Keratinocyte (primary cell): ENCODE data around the gene IGFBP4. TPM values are rescaled to one million over a fixed set of nuclear protein-coding genes. Genes with fewer than 3 reads are reported as not detected.

ENCODE experiments used
- DNase-seq: peaks from one replicate; pipeline ENCODE4 v3.0.0-alpha.2; 2011; ENCODE audit warnings: low read depth, missing footprints, low spot score
- FAIRE-seq: peaks from 2 replicates; lab custom pipeline; 2011; peaks lifted over from hg19 to GRCh38; lab: Jason Lieb, UNC
- H2AFZ ChIP-seq: 2 replicates; pipeline ENCODE4 v1.6.0; 2012; ENCODE audit warnings: low read length, control low read depth, inconsistent platforms; ENCODE audit not compliant: control insufficient read depth
- H3K27ac ChIP-seq: 2 replicates; pipeline ENCODE4 v1.5.1; 2011; ENCODE audit warnings: low read length; ENCODE audit not compliant: control insufficient read depth, insufficient read depth
- H3K27me3 ChIP-seq: 3 replicates; pipeline ENCODE4 v1.6.0; 2011; ENCODE audit warnings: low read length; ENCODE audit not compliant: control insufficient read depth, insufficient read depth; ENCODE audit errors: extremely low read depth
- H3K36me3 ChIP-seq, 2 experiments: 2 replicates in 1 of 2; 3 replicates in 1 of 2; pipeline ENCODE4 v1.5.1; 2011; ENCODE audit warnings: low read length in 2 of 2, mild to moderate bottlenecking in 1 of 2; ENCODE audit not compliant: control insufficient read depth in 2 of 2, insufficient read depth in 2 of 2; ENCODE audit errors: extremely low read depth in 1 of 2
- H3K4me1 ChIP-seq: 3 replicates; pipeline ENCODE4 v1.5.1; 2011; ENCODE audit warnings: low read length; ENCODE audit not compliant: control insufficient read depth, insufficient read depth; ENCODE audit errors: extremely low read depth
- H3K4me2 ChIP-seq: 3 replicates; pipeline ENCODE4 v1.6.0; 2011; ENCODE audit warnings: low read depth, low read length; ENCODE audit not compliant: control insufficient read depth, insufficient read depth; ENCODE audit errors: extremely low read depth
- H3K4me3 ChIP-seq, 3 experiments: fragments of 200-600 bp in 1 of 3; sonication (generic) in 1 of 3; 2 replicates in 2 of 3; 3 replicates in 1 of 3; pipeline ENCODE4 v1.5.1; 2011 to 2016; ENCODE audit warnings: low read length in 3 of 3, mild to moderate bottlenecking in 3 of 3, control low read depth in 2 of 3, inconsistent platforms in 1 of 3, low read depth in 1 of 3, mixed read lengths in 1 of 3, mixed run types in 1 of 3, moderate library complexity in 1 of 3; ENCODE audit not compliant: control insufficient read depth in 2 of 3, insufficient read depth in 2 of 3; ENCODE audit errors: extremely low read depth in 1 of 3
- H3K79me2 ChIP-seq: 2 replicates; pipeline ENCODE4 v1.6.0; 2012; ENCODE audit warnings: low read length; ENCODE audit not compliant: control insufficient read depth, insufficient read depth
- H3K9ac ChIP-seq: 3 replicates; pipeline ENCODE4 v1.6.0; 2011; ENCODE audit warnings: low read length; ENCODE audit not compliant: control insufficient read depth, insufficient read depth; ENCODE audit errors: extremely low read depth
- H3K9me1 ChIP-seq: 3 replicates; pipeline ENCODE4 v1.6.0; 2011; ENCODE audit warnings: low read length; ENCODE audit not compliant: control insufficient read depth, insufficient read depth; ENCODE audit errors: extremely low read depth
- H3K9me3 ChIP-seq: 2 replicates; pipeline ENCODE4 v1.5.1; 2012; ENCODE audit warnings: low read depth, low read length; ENCODE audit not compliant: control insufficient read depth
- H4K20me1 ChIP-seq: 3 replicates; pipeline ENCODE4 v1.6.0; 2011; ENCODE audit warnings: low read length; ENCODE audit not compliant: control insufficient read depth, insufficient read depth; ENCODE audit errors: extremely low read depth
- CTCF ChIP-seq, 3 experiments: IDR thresholded peaks in 1 of 3; conservative IDR thresholded peaks in 1 of 3; optimal IDR thresholded peaks in 1 of 3; 2 replicates in 2 of 3; 3 replicates in 1 of 3; pipeline versions ENCODE3 to v1.5.1; 2011; ENCODE audit warnings: low read length in 3 of 3, mild to moderate bottlenecking in 3 of 3, moderate library complexity in 2 of 3, control low read depth in 1 of 3, inconsistent platforms in 1 of 3; ENCODE audit not compliant: insufficient read depth in 2 of 3; ENCODE audit errors: extremely low read depth in 1 of 3
- EZH2 ChIP-seq: IDR thresholded peaks from one replicate; pipeline ENCODE4 v1.6.1; 2012; ENCODE audit warnings: inconsistent platforms, mild to moderate bottlenecking, low read length, moderate library complexity
- dilution Hi-C: fragments of 300-500 bp; cut with MboI; formaldehyde crosslinking; loops from one replicate; pipeline ENCODE4 v1.7.0; 2020; ENCODE audit warnings: low sequenced_read_pairs; ENCODE audit not compliant: extremely low pct_ligation_motif_present
- polyA plus RNA-seq, 5 experiments: library from polyadenylated mRNA; depleted of rRNA in 3 of 5; stranded (reverse) in 3 of 5; stranded (forward) in 1 of 5; unstranded in 1 of 5; fragments of >200 nt; gene quantifications; 1 replicate in 1 of 5; 2 replicates in 3 of 5; 3 replicates in 1 of 5; pipeline versions ENCODE4 v1.2.1 to v1.2.3, GENCODE V29; 2011 to 2012; ENCODE audit warnings: missing spikeins in 2 of 5, low read depth in 1 of 5, low replicate concordance in 1 of 5

The IGFBP4 gene
- polyA plus RNA-seq, 1 donor (not counting 4 experiments of a cell fraction or from before 2014, with no cell fraction given): 6.0 TPM

- dilution Hi-C loops: no loop called here
- no peak overlapping the region for H3K4me2 ChIP-seq
- no peak overlapping the region for H3K27ac ChIP-seq
- no peaks in the 10 kb centered on the region for H3K9me3 ChIP-seq
- TF ChIP-seq CTCF (optimal IDR thresholded peaks at IDR 0.05 in 1 of 3, IDR thresholded peaks at IDR 0.05 in 1 of 3, conservative IDR thresholded peaks at IDR 0.05 in 1 of 3; ENCODE audit: extremely low read depth in 1 of 3, insufficient read depth in 2 of 3, low read length in 3 of 3) (no peak), EZH2 (no peak)
- peaks cover 21% of the 10 kb centered on the region for H3K27me3 ChIP-seq
- no peaks in the 10 kb centered on the region for H3K9me1 ChIP-seq
- no peaks in the 10 kb centered on the region for H3K36me3 ChIP-seq
- no peaks in the 10 kb centered on the region for H3K79me2 ChIP-seq
- no peaks in the 10 kb centered on the region for H4K20me1 ChIP-seq
- no peak overlapping the region for H3K9ac ChIP-seq
- FAIRE-seq: no peak
- DNase-seq: no peak
- H2AFZ ChIP-seq: no peak overlapping the region
- H3K4me1 ChIP-seq: no peaks in the 10 kb centered on the region
- no peak overlapping the region for H3K4me3 ChIP-seq
These were observed 16.2 kb upstream of the IGFBP4 start for GRCh38 chr17:40427002-40427491.

GRCh38 chr17:40430272-40431230, 12.7 kb upstream of the IGFBP4 start:
- FAIRE-seq: no peak
- H3K9me3 ChIP-seq: no peaks in the 10 kb centered on the region
- H3K36me3 ChIP-seq: no peaks in the 10 kb centered on the region
- H3K4me2 ChIP-seq: no peak overlapping the region
- H3K27me3 ChIP-seq: peaks cover 27% of the 10 kb centered on the region
- H4K20me1 ChIP-seq: no peaks in the 10 kb centered on the region
- H3K27ac ChIP-seq: no peak overlapping the region
- no peaks in the 10 kb centered on the region for H3K79me2 ChIP-seq
- no peaks in the 10 kb centered on the region for H3K9me1 ChIP-seq
- no peak for TF ChIP-seq EZH2
- TF ChIP-seq CTCF (optimal IDR thresholded peaks at IDR 0.05 in 1 of 3, IDR thresholded peaks at IDR 0.05 in 1 of 3, conservative IDR thresholded peaks at IDR 0.05 in 1 of 3; ENCODE audit: extremely low read depth in 1 of 3, insufficient read depth in 2 of 3, low read length in 3 of 3): no peak
- no peak overlapping the region for H3K9ac ChIP-seq
- DNase-seq: no peak
- no peak overlapping the region for H2AFZ ChIP-seq
- no peak overlapping the region for H3K4me3 ChIP-seq
- dilution Hi-C loops: no loop called here
- H3K4me1 ChIP-seq: no peaks in the 10 kb centered on the region
